Esophagus squamous epithelium (tissue), 5 donors: ENCODE results near the gene TTYH3. TPM values are rescaled to one million over a fixed set of nuclear protein-coding genes. Genes with fewer than 3 reads are reported as not detected.
A peak's percentile ranks its signal among the peaks of the same experiment; 100 is the strongest.
"Not testable (repeated sequence)": the region's sequence is repeated elsewhere in the genome, so short reads cannot be mapped to it uniquely, and the experiment has no call there.

Experiments
- DNase-seq: peaks from one replicate; lab custom pipeline; 2025; lab: John Stamatoyannopoulos, UW
- H3K27ac ChIP-seq, 4 donors: fragments of 200-600 bp; sonication (generic); one replicate each; pipeline ENCODE4 v1.5.1; 2016 to 2019; ENCODE audit warnings: mild to moderate bottlenecking in 1 of 4
- H3K27me3 ChIP-seq, 4 donors: fragments of 200-600 bp; sonication (generic); 1 replicate in 3 of 4; 2 replicates in 1 of 4; pipeline versions ENCODE4 v1.5.1 to v1.6.0; 2017 to 2021; ENCODE audit warnings: antibody characterized with exemption in 1 of 4
- H3K36me3 ChIP-seq, 3 donors: fragments of 200-600 bp; sonication (generic); one replicate each; pipeline ENCODE4 v1.5.1; 2016 to 2019
- H3K4me1 ChIP-seq, 3 donors: fragments of 200-600 bp; sonication (generic); one replicate each; pipeline ENCODE4 v1.5.1; 2017 to 2019
- H3K4me3 ChIP-seq, 4 donors: fragments of 200-600 bp; sonication (generic); 1 replicate in 3 of 4; 2 replicates in 1 of 4; pipeline ENCODE4 v1.5.1; 2016 to 2019; ENCODE audit warnings: mild to moderate bottlenecking in 2 of 4, moderate library complexity in 1 of 4
- H3K9me3 ChIP-seq, 3 donors: fragments of 200-600 bp; sonication (generic); one replicate each; pipeline ENCODE4 v1.5.1; 2016 to 2019
- POLR2A ChIP-seq, 4 donors: fragments of 450-650 bp; IDR thresholded peaks; one replicate each; pipeline ENCODE4 v1.6.1; 2017; ENCODE audit warnings: antibody characterized with exemption in 4 of 4, mild to moderate bottlenecking in 4 of 4, moderate library complexity in 3 of 4
- WGBS, 2 donors: methylation state at CpG; one replicate each; pipeline ENCODE4 v1.1.5; 2018; 5-methylcytosine and 5-hydroxymethylcytosine counted together
- intact Hi-C: fragments of 100-400 bp; cut with DNase I; formaldehyde crosslinking; loops from one replicate; pipeline ENCODE4 v1.15.0; 2022
- total RNA-seq, 4 donors: library from RNA; depleted of rRNA; stranded (reverse); fragments of >200 nt; gene quantifications; one replicate each; pipeline ENCODE4 v1.1.0, GENCODE V29; 2016
- TF ChIP-seq, protein P1 (sequence below), 6 experiments: fragments of 450-650 bp in 4 of 6; fragments of 200-600 bp in 2 of 6; sonication (generic) in 2 of 6; IDR thresholded peaks; one replicate each; pipeline ENCODE4 v1.5.1; 2016 to 2019; ENCODE audit warnings: antibody characterized with exemption in 6 of 6, mild to moderate bottlenecking in 4 of 6, moderate library complexity in 4 of 6
- donor health status: DM: yes; HTN: yes; CAD: no.

The TTYH3 gene
- total RNA-seq, 4 donors from 2014 or later = 4.7 to 23.1 (median 10.2) TPM

DNA sequence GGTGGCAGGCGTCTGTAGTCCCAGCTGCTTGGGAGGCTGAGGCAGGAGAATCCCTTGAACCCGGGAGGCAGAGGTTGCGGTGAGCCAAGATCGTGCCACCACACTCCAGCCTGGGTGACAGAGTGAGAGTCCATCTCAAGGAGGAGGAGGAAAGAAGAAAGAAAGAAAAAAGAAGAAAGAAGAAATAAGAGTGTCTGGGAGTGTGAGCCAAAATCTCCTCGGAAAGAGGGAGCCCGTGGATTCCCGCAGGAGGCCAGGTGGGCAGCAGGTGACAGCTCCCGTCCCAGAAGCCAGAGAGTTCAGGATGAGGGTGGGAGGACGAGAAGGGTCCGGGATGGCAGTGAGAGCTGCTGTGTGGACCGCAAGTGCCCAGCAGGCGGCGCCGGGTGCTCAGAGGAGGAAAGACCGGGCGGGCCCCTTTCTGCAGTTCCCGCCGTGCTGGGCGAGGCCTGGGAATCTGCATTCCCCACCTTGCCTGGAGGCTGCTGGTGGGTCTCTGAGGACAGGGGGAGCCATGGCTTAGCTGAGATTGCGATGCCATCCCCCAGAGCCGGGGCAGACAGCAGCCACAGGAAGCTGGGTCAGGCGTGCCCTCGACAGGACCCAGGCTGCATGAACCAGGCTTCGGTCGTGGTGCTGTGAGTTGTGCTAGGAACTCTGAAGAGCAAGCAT lies 39.1 kb downstream of the TTYH3 start:
- H3K27me3 ChIP-seq = peaks cover 0 to 51% (median 0%) of the 10 kb centered on the region in 4 donors
- peaks cover 0 to 12% (median 3%) of the 10 kb centered on the region in 3 donors for H3K4me1 ChIP-seq
- no peaks in the 10 kb centered on the region for H3K36me3 ChIP-seq
- H3K4me3 ChIP-seq = no peak overlapping the region
- DNase-seq = peak; percentile 16
- H3K9me3 ChIP-seq = no peaks in the 10 kb centered on the region
- no peak overlapping the region for H3K27ac ChIP-seq
- TF ChIP-seq, protein P1, sequence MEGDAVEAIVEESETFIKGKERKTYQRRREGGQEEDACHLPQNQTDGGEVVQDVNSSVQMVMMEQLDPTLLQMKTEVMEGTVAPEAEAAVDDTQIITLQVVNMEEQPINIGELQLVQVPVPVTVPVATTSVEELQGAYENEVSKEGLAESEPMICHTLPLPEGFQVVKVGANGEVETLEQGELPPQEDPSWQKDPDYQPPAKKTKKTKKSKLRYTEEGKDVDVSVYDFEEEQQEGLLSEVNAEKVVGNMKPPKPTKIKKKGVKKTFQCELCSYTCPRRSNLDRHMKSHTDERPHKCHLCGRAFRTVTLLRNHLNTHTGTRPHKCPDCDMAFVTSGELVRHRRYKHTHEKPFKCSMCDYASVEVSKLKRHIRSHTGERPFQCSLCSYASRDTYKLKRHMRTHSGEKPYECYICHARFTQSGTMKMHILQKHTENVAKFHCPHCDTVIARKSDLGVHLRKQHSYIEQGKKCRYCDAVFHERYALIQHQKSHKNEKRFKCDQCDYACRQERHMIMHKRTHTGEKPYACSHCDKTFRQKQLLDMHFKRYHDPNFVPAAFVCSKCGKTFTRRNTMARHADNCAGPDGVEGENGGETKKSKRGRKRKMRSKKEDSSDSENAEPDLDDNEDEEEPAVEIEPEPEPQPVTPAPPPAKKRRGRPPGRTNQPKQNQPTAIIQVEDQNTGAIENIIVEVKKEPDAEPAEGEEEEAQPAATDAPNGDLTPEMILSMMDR (IDR thresholded peaks at IDR 0.05) = peak; percentile 56 to 81 (median 72)
- TF ChIP-seq POLR2A (IDR thresholded peaks at IDR 0.05) = no peak
- intact Hi-C loops = no loop called here
- 4 to 9% methylated on average over 16 to 19 of the region's 25 CpGs for WGBS, 2 donors

DNA sequence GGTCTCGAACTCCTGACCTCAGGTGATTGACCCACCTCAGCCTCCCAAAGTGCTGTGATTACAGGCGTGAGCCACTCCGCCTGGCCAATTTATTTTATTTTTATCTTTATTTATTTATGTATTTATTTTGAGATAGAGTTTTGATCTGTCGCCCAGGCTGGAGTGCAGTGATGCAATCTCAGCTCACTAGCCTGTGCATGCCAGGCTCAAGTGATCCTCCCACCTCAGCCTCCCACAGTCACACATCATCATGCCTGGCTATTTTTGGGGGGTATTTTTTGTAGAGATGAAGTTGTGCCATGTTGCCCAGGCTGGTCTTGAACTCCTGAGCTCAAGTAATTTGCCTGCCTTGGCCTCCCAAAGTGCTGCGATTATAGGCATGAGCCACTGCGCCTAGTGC lies 41.4 kb downstream of the TTYH3 start:
- WGBS, 2 donors = 46 to 60% methylated on average over 5 to 6 of the region's 6 CpGs
- H3K4me1 ChIP-seq, H3K9me3 ChIP-seq, H3K36me3 ChIP-seq, H3K27ac ChIP-seq, intact Hi-C loops, DNase-seq, H3K4me3 ChIP-seq: not testable (repeated sequence)
- peaks cover 0 to 30% (median 0%) of the 10 kb centered on the region in 4 donors for H3K27me3 ChIP-seq

DNA sequence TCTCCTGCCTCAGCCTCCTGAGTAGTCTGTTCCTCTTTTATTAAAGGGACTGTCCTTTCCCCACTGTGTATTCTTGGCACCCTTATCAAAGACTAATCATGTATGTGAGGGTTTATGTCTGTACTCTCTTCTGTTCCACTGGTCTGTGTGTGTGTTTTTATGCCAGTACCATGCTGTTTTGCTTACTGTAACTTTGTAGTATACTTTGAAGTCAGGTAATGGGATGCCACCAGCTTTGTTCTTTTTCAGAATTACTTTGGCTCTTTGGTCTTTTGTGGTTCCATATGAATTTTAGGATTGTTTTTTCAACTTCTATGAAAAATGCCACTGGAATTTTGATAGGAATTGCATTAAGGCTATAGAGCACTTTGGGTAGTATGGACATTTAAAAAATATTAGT lies 42.1 kb downstream of the TTYH3 start:
- Histone ChIP-seq H3K9me3 (no peaks in the 10 kb centered on the region), H3K27me3 (peaks cover 0 to 34% (median 0%) of the 10 kb centered on the region in 4 donors), H3K36me3 (no peaks in the 10 kb centered on the region), H3K4me1 (peaks cover 0 to 8% (median 3%) of the 10 kb centered on the region in 3 donors), H3K4me3 (no peak overlapping the region), H3K27ac (no peak overlapping the region)
- TF ChIP-seq, protein P1 (IDR thresholded peaks at IDR 0.05) = no peak
- no peak for TF ChIP-seq POLR2A (IDR thresholded peaks at IDR 0.05)
- intact Hi-C loops = no loop called here
- DNase-seq = no peak

DNA sequence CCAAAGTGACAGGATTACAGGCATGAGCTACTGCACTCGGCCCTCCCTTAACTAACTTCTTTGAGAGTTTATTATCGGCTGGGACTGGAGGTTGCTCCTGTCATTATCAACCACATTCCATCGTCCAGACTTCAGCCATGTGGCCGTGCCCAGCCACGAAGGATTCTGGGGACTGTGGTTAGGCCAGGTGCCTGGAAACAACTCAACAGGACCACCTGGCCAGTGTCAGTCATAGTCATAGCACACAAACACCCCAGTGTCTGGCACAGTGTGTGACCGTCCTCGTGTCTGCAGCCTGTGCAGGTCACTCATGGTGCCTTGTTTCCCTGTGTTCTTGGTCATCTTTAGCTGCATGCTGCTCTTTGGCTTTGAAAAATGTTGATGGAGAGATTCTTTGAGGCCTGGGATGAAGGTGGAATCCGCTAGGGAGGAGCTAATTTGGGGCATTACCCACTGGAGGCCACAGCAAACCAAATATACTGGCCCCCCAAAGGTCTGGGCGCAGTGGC lies 43.5 kb downstream of the TTYH3 start:
- WGBS, 2 donors = 72 to 80% methylated on average over 5 to 6 of the region's 9 CpGs
- intact Hi-C loops = no loop called here
- H3K36me3 ChIP-seq = no peaks in the 10 kb centered on the region
- TF ChIP-seq, protein P1 (IDR thresholded peaks at IDR 0.05) = no peak
- no peak for TF ChIP-seq POLR2A (IDR thresholded peaks at IDR 0.05)
- no peak overlapping the region for H3K4me3 ChIP-seq
- H3K4me1 ChIP-seq = peaks cover 0 to 16% (median 3%) of the 10 kb centered on the region in 3 donors
- peaks cover 0 to 34% (median 0%) of the 10 kb centered on the region in 4 donors for H3K27me3 ChIP-seq
- DNase-seq = no peak
- no peaks in the 10 kb centered on the region for H3K9me3 ChIP-seq
- no peak overlapping the region for H3K27ac ChIP-seq

DNA sequence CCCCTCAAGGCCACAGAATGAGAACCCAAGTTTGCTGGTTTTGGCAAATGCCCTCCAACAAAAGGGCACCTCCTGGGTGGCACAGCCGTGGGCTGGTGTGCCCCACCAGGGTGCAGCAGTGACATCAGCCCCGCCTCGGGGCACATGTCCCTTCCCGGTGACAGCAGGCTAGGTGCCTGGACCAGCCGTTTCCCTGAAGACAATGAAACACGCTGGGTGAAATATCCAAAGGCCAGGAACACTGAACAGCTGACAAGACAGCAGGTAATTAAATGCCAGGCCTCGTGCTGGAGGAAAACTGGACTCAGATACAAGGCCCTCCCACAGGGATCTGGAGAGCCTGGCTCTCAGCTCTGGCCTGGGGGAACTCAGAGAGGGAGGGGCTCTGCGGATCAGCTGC lies 44.8 kb downstream of the TTYH3 start:
- WGBS, 2 donors = 62% methylated on average over 2 of the region's 8 CpGs; no CpG with 5 or more reads in 1 of the 2 donors
- DNase-seq, H3K4me3 ChIP-seq, H3K36me3 ChIP-seq, intact Hi-C loops, H3K27ac ChIP-seq, H3K9me3 ChIP-seq: not testable (repeated sequence)
- Histone ChIP-seq H3K4me1 (peaks cover 0 to 16% (median 0%) of the 10 kb centered on the region in 3 donors), H3K27me3 (peaks cover 0 to 34% (median 0%) of the 10 kb centered on the region in 4 donors)

DNA sequence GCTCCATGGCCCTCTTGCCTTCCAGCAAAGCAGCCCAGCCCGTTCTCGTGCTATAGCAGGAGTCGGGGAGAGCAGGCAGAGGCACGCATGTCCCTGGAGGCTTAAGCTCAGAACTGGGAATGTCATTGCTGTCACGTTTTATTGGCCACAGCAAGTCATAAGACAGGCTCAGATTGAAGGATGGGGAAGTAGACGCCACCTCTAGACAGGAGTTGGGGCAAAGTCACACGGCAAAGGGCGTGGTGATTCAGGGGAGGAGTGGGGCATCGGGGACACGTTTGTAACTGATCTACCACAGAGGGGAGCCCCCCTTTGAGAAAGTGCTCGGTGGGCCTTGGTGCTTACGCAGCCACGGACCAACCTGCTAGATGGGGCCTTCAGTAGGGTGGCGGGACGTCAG lies 46.7 kb downstream of the TTYH3 start:
- intact Hi-C loops, H3K4me3 ChIP-seq, H3K36me3 ChIP-seq, DNase-seq, H3K9me3 ChIP-seq, H3K27ac ChIP-seq: not testable (repeated sequence)
- WGBS, 2 donors = 43 to 55% methylated on average over 2 to 7 of the region's 15 CpGs
- Histone ChIP-seq H3K27me3 (peaks cover 0 to 51% (median 0%) of the 10 kb centered on the region in 4 donors), H3K4me1 (peaks cover 0 to 16% (median 0%) of the 10 kb centered on the region in 3 donors)

DNA sequence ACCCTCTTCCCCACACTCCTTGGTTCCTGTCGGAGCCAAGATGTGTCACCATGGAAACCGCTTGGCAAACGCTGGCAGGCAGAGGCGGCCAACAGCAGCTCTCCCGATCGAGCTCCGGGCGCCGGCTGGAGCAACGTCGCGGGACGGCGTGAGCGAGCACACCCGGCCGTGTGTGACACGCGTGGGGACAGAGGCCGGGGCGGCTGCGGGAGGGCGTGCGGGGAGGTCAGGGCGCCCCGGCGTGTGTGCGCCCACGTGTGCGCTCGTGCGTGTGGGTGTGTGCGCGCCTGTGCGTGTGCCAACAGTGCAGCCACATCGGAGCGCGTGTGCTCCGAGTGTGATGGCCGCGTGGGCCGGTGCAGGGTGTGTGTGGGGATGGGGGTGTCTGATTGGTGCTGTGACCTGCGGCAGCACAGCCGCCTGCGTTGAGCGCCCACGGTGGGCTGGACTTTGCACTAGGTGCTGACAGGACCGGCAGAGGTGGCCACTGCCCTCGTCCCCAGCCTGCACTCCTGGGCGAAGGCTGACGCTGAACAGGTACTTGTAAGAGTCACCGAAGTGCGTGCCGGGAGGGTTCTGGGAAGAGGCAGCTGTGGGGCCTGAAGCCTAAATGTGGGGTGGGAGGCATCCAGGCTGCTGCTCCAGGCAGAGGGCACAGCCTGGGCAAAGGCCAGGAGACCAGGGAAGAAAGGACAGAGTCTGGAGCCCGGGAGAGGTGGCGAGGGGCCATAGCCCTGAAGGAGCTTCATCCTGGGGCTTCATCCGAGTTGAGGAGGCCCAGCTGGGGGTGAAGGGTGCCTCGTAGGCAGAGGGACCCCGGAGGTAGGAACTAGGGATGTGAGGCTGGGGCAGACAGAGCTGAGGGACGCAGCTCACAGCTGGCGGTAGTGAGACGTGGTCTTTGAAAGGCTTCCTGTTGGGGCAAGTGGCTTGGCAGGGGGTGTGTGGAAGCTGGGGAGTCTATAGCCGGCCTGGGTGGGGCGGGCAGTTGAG lies 47.6 kb downstream of the TTYH3 start:
- DNase-seq, H3K36me3 ChIP-seq, H3K9me3 ChIP-seq, H3K27ac ChIP-seq: not testable (repeated sequence)
- peaks cover 0 to 16% (median 0%) of the 10 kb centered on the region in 3 donors for H3K4me1 ChIP-seq
- 48 to 58% methylated on average over 10 of the region's 64 CpGs for WGBS, 2 donors
- H3K27me3 ChIP-seq = peaks cover 0 to 61% (median 0%) of the 10 kb centered on the region in 4 donors
- H3K4me3 ChIP-seq = peak overlapping the region in 1 of 4 donors; percentile 35
- intact Hi-C loops = loop anchor here (10.0 kb wide), 1 partner anchor 225 kb away; no protein-coding TSS in a partner anchor
